GM18867 (cell line): ENCODE measurements around the gene FBLL1.
"Not testable (repeated sequence)": the region's sequence is repeated elsewhere in the genome, so short reads cannot be mapped to it uniquely, and the experiment has no call there.

ENCODE experiments used
- ATAC-seq: cut with Tn5 transposase; IDR thresholded peaks from one replicate; pipeline ENCODE4 v1.9.1; 2021; ENCODE audit warnings: mild to moderate bottlenecking, moderate library complexity; ENCODE audit not compliant: unreplicated experiment

FBLL1 gene

GRCh38 chr5:168550656-168551055 lies 21.6 kb downstream of the FBLL1 start:
- ATAC-seq, result no peak

GRCh38 chr5:168552146-168552545 lies 23.0 kb downstream of the FBLL1 start:
- no peak for ATAC-seq

GRCh38 chr5:168553377-168554130 lies 24.4 kb downstream of the FBLL1 start:
- no peak for ATAC-seq

- no peak for ATAC-seq
Measured at GRCh38 chr5:168557389-168557788, 28.3 kb downstream of the FBLL1 start.

- no peak for ATAC-seq
Measured at GRCh38 chr5:168562279-168562678, 33.2 kb downstream of the FBLL1 start.

- no peak for ATAC-seq
Measured at GRCh38 chr5:168563959-168564358, 34.9 kb downstream of the FBLL1 start.

GRCh38 chr5:168568738-168569137 lies 39.6 kb downstream of the FBLL1 start:
- no peak for ATAC-seq

- ATAC-seq, result no peak
Measured at GRCh38 chr5:168570490-168571328, 41.6 kb downstream of the FBLL1 start.

- not testable (repeated sequence) for ATAC-seq
Measured at GRCh38 chr5:168573663-168574062, 44.6 kb downstream of the FBLL1 start.

- ATAC-seq, result not testable (repeated sequence)
Measured at GRCh38 chr5:168574156-168574555, 45.1 kb downstream of the FBLL1 start.

GRCh38 chr5:168575391-168576372 lies 46.6 kb downstream of the FBLL1 start:
- ATAC-seq, result no peak

GRCh38 chr5:168578006-168578405 lies 48.9 kb downstream of the FBLL1 start:
- no peak for ATAC-seq

- ATAC-seq, result peak; percentile 67
Measured at GRCh38 chr5:168578538-168579487, 49.7 kb downstream of the FBLL1 start, which contains the start of gene PANK3. PANK3 (minus strand) TSS chr5:168579368; CDS start chr5:168579283, 85 bp downstream.

- peak; percentile 94 for ATAC-seq
Measured at GRCh38 chr5:168579488-168580226, 50.6 kb downstream of the FBLL1 start.

- no peak for ATAC-seq
Measured at GRCh38 chr5:168580227-168580508, 51.1 kb downstream of the FBLL1 start.
